ENCODE measurements around the gene SCN5A. TPM values are rescaled to one million over a fixed set of nuclear protein-coding genes. Genes with fewer than 3 reads are reported as not detected.

SCN5A gene
- total RNA-seq, 1 experiment from 2014 or later = not detected

DNA sequence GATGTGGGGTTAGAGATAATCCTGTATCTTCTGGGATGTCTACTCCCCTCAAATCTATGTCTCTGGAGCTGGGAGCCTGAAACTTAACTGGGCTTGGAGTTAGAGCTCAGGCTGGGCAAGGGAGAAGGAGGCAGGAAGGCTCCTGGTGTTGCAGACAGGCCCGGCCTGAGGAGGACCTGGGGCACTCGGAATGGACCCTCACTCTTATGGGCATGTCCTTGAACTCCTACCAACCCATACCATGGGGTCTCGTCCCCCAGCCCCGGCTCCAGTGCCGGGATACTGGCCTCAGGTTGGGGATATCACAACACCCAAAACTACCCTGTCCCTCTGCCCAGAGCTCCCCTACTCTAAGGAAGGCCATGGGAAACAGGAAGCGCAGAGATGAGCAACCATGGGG is 45.2 kb downstream of the SCN5A start:
- Mint-ChIP-seq H3K4me1 (ENCODE audit: insufficient read depth, unreplicated experiment) (no peaks in the 10 kb centered on the region), H3K9me3 (ENCODE audit: unreplicated experiment) (no peaks in the 10 kb centered on the region), H3K27ac (ENCODE audit: low read depth, unreplicated experiment) (no peak overlapping the region), H3K36me3 (ENCODE audit: insufficient read depth, unreplicated experiment) (no peaks in the 10 kb centered on the region), H3K4me3 (ENCODE audit: unreplicated experiment) (no peak overlapping the region), H3K27me3 (ENCODE audit: insufficient read depth, unreplicated experiment) (no peaks in the 10 kb centered on the region)
- ChIA-PET CTCF (interaction anchor here (0.5 to 0.6 kb wide), 2 partner anchors 60 to 231 kb away, joined by 3 read pairs; no protein-coding TSS in a partner anchor), POLR2A (no interaction called here)
- DNase-seq (ENCODE audit: unreplicated experiment) = no peak
- intact Hi-C loops (cut with micrococcal nuclease) = no loop called here
- no TSS peak for BruUV-seq (replicated peaks)
- TF ChIP-seq, protein P1, sequence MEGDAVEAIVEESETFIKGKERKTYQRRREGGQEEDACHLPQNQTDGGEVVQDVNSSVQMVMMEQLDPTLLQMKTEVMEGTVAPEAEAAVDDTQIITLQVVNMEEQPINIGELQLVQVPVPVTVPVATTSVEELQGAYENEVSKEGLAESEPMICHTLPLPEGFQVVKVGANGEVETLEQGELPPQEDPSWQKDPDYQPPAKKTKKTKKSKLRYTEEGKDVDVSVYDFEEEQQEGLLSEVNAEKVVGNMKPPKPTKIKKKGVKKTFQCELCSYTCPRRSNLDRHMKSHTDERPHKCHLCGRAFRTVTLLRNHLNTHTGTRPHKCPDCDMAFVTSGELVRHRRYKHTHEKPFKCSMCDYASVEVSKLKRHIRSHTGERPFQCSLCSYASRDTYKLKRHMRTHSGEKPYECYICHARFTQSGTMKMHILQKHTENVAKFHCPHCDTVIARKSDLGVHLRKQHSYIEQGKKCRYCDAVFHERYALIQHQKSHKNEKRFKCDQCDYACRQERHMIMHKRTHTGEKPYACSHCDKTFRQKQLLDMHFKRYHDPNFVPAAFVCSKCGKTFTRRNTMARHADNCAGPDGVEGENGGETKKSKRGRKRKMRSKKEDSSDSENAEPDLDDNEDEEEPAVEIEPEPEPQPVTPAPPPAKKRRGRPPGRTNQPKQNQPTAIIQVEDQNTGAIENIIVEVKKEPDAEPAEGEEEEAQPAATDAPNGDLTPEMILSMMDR (IDR thresholded peaks at IDR 0.05; ENCODE audit: unreplicated experiment) = no peak

DNA sequence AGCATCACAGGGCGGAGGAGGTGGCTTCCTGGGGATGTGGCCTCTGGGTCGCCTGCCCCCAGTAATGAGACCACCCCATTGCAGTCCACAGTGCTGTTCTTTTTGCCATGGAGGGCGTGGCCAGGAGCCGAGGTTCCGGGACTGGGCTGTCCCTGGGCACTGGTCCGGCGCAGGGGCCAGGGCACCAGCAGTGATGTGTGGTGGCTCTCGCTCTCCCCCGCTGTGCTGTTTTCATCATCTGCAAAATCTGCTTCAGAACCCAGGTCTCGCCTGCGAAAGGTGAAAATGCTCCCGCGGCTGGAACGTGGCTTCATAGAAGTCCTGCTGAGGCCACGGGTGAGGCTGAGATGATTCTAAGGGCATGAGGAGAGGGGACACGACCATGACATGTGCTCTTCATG is 45.8 kb downstream of the SCN5A start:
- H3K27ac Mint-ChIP-seq (ENCODE audit: low read depth, unreplicated experiment) = no peak overlapping the region
- H3K27me3 Mint-ChIP-seq (ENCODE audit: insufficient read depth, unreplicated experiment) = peaks cover 2% of the 10 kb centered on the region
- no peak for DNase-seq (ENCODE audit: unreplicated experiment)
- POLR2A ChIA-PET = no interaction called here
- CTCF ChIA-PET = interaction anchor here (0.7 to 1.4 kb wide), 2 partner anchors 83 to 546 kb away, joined by 3 read pairs; no protein-coding TSS in a partner anchor
- no TSS peak for BruUV-seq (replicated peaks)
- intact Hi-C loops (cut with micrococcal nuclease) = no loop called here
- no peaks in the 10 kb centered on the region for H3K9me3 Mint-ChIP-seq (ENCODE audit: unreplicated experiment)
- no peak overlapping the region for H3K4me3 Mint-ChIP-seq (ENCODE audit: unreplicated experiment)
- H3K4me1 Mint-ChIP-seq (ENCODE audit: insufficient read depth, unreplicated experiment) = no peaks in the 10 kb centered on the region
- TF ChIP-seq, protein P1 (IDR thresholded peaks at IDR 0.05; ENCODE audit: unreplicated experiment) = no peak
- no peaks in the 10 kb centered on the region for H3K36me3 Mint-ChIP-seq (ENCODE audit: insufficient read depth, unreplicated experiment)

DNA sequence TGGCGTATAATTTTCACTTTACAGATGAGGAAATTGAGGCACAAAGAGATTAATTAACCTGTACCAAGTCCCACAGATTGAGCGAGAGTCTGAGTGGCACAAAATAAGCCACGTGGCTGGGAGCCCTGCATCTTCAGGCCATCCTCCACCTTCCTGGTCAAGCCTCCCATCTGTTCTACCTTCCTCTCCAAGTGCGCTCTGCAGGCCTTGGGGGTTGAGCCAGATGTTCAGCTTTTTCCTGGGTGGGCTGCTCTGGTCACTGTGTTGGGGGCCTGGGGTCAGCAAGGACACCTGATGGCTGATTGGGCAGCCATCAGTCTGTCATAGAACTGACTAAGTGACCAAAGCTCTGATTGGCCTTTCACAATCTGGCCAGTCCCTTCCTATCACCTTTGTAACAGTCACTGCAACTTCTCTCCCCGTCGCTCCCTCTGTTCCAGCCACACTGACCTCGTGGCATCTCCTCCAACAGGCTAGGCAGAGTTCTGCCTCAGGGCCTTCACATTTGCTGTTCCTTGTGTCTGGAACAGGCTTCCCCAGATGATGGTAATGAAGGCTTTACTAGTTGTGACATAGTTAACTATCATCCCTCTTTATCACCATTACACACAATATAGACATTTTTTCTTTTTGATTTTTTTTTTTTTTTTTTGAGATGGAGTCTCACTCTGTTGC is 46.8 kb downstream of the SCN5A start:
- no peak for DNase-seq (ENCODE audit: unreplicated experiment)
- BruUV-seq (replicated peaks) = no TSS peak
- TF ChIP-seq, protein P1 (IDR thresholded peaks at IDR 0.05; ENCODE audit: unreplicated experiment) = no peak
- Mint-ChIP-seq H3K4me1 (ENCODE audit: insufficient read depth, unreplicated experiment) (no peaks in the 10 kb centered on the region), H3K27me3 (ENCODE audit: insufficient read depth, unreplicated experiment) (peaks cover 12% of the 10 kb centered on the region), H3K36me3 (ENCODE audit: insufficient read depth, unreplicated experiment) (no peaks in the 10 kb centered on the region), H3K27ac (ENCODE audit: low read depth, unreplicated experiment) (no peak overlapping the region), H3K9me3 (ENCODE audit: unreplicated experiment) (peaks cover 7% of the 10 kb centered on the region), H3K4me3 (ENCODE audit: unreplicated experiment) (no peak overlapping the region)
- CTCF ChIA-PET = interaction anchor here (0.7 to 1.4 kb wide), 2 partner anchors 82 to 545 kb away, joined by 3 read pairs; no protein-coding TSS in a partner anchor
- POLR2A ChIA-PET = no interaction called here
- intact Hi-C loops (cut with micrococcal nuclease) = no loop called here

DNA sequence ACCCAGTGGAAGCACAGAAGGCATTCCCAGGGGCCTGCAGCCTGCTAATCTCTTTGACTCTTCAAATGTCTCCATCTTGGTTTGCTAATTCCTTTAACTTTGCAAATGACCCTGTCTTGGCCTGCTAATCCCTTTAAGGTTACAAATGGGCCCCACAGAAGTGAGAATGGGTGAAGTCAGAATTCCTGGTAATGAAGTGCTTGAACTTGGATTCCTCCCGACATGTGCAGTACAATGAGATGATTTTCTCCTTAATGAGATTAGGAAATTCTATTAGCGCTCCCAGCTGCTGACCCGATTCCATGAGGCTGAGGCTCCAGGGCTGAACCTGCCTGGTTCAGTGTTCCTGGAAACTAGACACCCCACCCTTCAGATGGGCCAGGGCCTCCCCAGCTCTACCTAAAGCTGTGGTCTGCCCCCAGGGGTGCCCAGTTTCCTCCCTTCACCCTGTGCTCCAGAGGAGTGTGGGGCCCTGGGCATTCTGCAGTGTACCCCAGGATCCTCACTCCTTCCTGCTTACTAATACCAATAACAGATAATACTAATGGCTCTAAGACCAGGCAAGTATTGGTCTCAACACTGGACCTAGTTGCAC is 47.4 kb downstream of the SCN5A start:
- no TSS peak for BruUV-seq (replicated peaks)
- CTCF ChIA-PET = interaction anchor here (0.6 kb wide), 1 partner anchor 11 kb away, joined by 3 read pairs; no protein-coding TSS in a partner anchor
- H3K4me1 Mint-ChIP-seq (ENCODE audit: insufficient read depth, unreplicated experiment) = no peaks in the 10 kb centered on the region
- no peak for DNase-seq (ENCODE audit: unreplicated experiment)
- H3K27me3 Mint-ChIP-seq (ENCODE audit: insufficient read depth, unreplicated experiment) = peaks cover 19% of the 10 kb centered on the region
- TF ChIP-seq, protein P1 (IDR thresholded peaks at IDR 0.05; ENCODE audit: unreplicated experiment) = no peak
- intact Hi-C loops (cut with micrococcal nuclease) = no loop called here
- no peak overlapping the region for H3K27ac Mint-ChIP-seq (ENCODE audit: low read depth, unreplicated experiment)
- H3K36me3 Mint-ChIP-seq (ENCODE audit: insufficient read depth, unreplicated experiment) = no peaks in the 10 kb centered on the region
- H3K4me3 Mint-ChIP-seq (ENCODE audit: unreplicated experiment) = no peak overlapping the region
- peaks cover 7% of the 10 kb centered on the region for H3K9me3 Mint-ChIP-seq (ENCODE audit: unreplicated experiment)
- POLR2A ChIA-PET = no interaction called here

Measured in MCF 10A (cell line).